OCI-LY3 (cell line): ENCODE data around the gene NEDD4L.

Experiments
- H2AFZ ChIP-seq: fragments of 200-600, 300-600 bp; shearing (Covaris generic); 2 replicates; pipeline ENCODE4 v1.6.0; 2014; ENCODE audit warnings: antibody characterized with exemption, low read depth, low read length
- H3K27ac ChIP-seq: fragments of 200-600, 300-600 bp; sonication (generic); 2 replicates; pipeline ENCODE4 v1.5.1; 2014; ENCODE audit warnings: mild to moderate bottlenecking, low read length, moderate library complexity, mixed read lengths
- H3K27me3 ChIP-seq: fragments of 200-600, 300-600 bp; sonication (generic); 2 replicates; pipeline ENCODE4 v1.6.1; 2014; ENCODE audit warnings: low read depth, low read length, mixed read lengths
- H3K36me3 ChIP-seq: fragments of 200-600, 300-600 bp; sonication (generic); replicated peaks from 2 replicates; pipeline ENCODE3; 2014; ENCODE audit warnings: low read depth, low read length, mixed read lengths
- H3K4me1 ChIP-seq: fragments of 300-600, 200-600 bp; sonication (generic); 2 replicates; pipeline ENCODE4 v1.6.1; 2014; ENCODE audit warnings: low read length, mixed read lengths
- H3K4me2 ChIP-seq: fragments of 200-600, 300-600 bp; sonication (generic); 2 replicates; pipeline ENCODE4 v1.6.1; 2014; ENCODE audit warnings: low read length, mixed read lengths
- H3K4me3 ChIP-seq: fragments of 300-600, 200-600 bp; sonication (generic); 2 replicates; pipeline ENCODE4 v1.5.1; 2014; ENCODE audit warnings: antibody characterized with exemption, mild to moderate bottlenecking, low read length, moderate library complexity
- H3K79me2 ChIP-seq: fragments of 300-600, 200-600 bp; shearing (Covaris generic); 2 replicates; pipeline ENCODE4 v1.6.1; 2014; ENCODE audit warnings: mild to moderate bottlenecking, low read length, mixed read lengths
- H3K9ac ChIP-seq: fragments of 300-600, 200-600 bp; shearing (Covaris generic); 2 replicates; pipeline ENCODE4 v1.6.0; 2014; ENCODE audit warnings: mild to moderate bottlenecking, low read length, moderate library complexity
- H3K9me3 ChIP-seq: fragments of 200-600, 300-600 bp; shearing (Covaris generic); 2 replicates; pipeline ENCODE4 v1.6.1; 2014; ENCODE audit warnings: low read length, mixed read lengths; ENCODE audit not compliant: insufficient read depth
- H4K20me1 ChIP-seq: fragments of 200-600, 300-600 bp; sonication (generic); 2 replicates; pipeline ENCODE4 v1.6.1; 2016; ENCODE audit warnings: low read length, mixed read lengths; ENCODE audit not compliant: insufficient read depth
- CTCF ChIP-seq: fragments of 200-600, 300-600 bp; sonication (generic); IDR thresholded peaks from 2 replicates; pipeline ENCODE4 v1.5.1; 2014; ENCODE audit warnings: antibody characterized with exemption, low read length, low read depth
- EZH2phosphoT487 ChIP-seq: fragments of 200-600 bp; shearing (Covaris generic); IDR thresholded peaks from 2 replicates; pipeline ENCODE4 v1.6.1; 2018; ENCODE audit warnings: antibody characterized with exemption, mixed run types, low read depth

The NEDD4L gene

GRCh38 chr18:58158459-58158858, 114.4 kb downstream of the NEDD4L start:
- H3K4me2 ChIP-seq = no peak overlapping the region

GRCh38 chr18:58161659-58162058, 117.6 kb downstream of the NEDD4L start:
- Histone ChIP-seq H3K36me3 (peaks cover 16% of the 10 kb centered on the region), H3K27me3 (no peaks in the 10 kb centered on the region), H3K79me2 (peaks cover 25% of the 10 kb centered on the region), H2AFZ (no peak overlapping the region), H3K27ac (no peak overlapping the region), H3K4me1 (peaks cover 10% of the 10 kb centered on the region), H4K20me1 (0 out of 2 replicates have a peak, but pooled peaks cover 3% of the 10 kb centered on the region), H3K4me2 (no peak overlapping the region), H3K9me3 (no peaks in the 10 kb centered on the region), H3K4me3 (no peak overlapping the region), H3K9ac (no peak overlapping the region)
- no peak for TF ChIP-seq CTCF
- no peak for TF ChIP-seq EZH2phosphoT487

More at GRCh38 chr18:58158459-58158858, 114.4 kb downstream of the NEDD4L start:
- Histone ChIP-seq H3K36me3 (peaks cover 10% of the 10 kb centered on the region), H3K4me3 (no peak overlapping the region), H3K9ac (no peak overlapping the region), H3K27ac (no peak overlapping the region), H2AFZ (no peak overlapping the region), H4K20me1 (0 out of 2 replicates have a peak, but pooled peaks cover 6% of the 10 kb centered on the region), H3K4me1 (peaks cover 10% of the 10 kb centered on the region), H3K9me3 (no peaks in the 10 kb centered on the region), H3K79me2 (peaks cover 50% of the 10 kb centered on the region), H3K27me3 (no peaks in the 10 kb centered on the region)
- no peak for TF ChIP-seq EZH2phosphoT487
- TF ChIP-seq CTCF = no peak

- Histone ChIP-seq H3K9ac (no peak overlapping the region), H3K9me3 (no peaks in the 10 kb centered on the region), H3K27me3 (no peaks in the 10 kb centered on the region), H2AFZ (no peak overlapping the region), H3K27ac (no peak overlapping the region), H3K4me3 (no peak overlapping the region), H3K79me2 (peaks cover 23% of the 10 kb centered on the region), H3K36me3 (peaks cover 17% of the 10 kb centered on the region), H3K4me1 (peaks cover 10% of the 10 kb centered on the region), H3K4me2 (no peak overlapping the region), H4K20me1 (0 out of 2 replicates have a peak, but pooled peaks cover 3% of the 10 kb centered on the region)
- TF ChIP-seq EZH2phosphoT487 (no peak), CTCF (no peak)
These were observed 118.1 kb downstream of the NEDD4L start for GRCh38 chr18:58162127-58162526.

GRCh38 chr18:58163004-58163590, 119.1 kb downstream of the NEDD4L start:
- Histone ChIP-seq H3K4me1 (peaks cover under 1% of the 10 kb centered on the region), H3K4me3 (no peak overlapping the region), H3K9ac (no peak overlapping the region), H3K4me2 (no peak overlapping the region), H3K9me3 (no peaks in the 10 kb centered on the region), H3K27ac (no peak overlapping the region), H3K27me3 (no peaks in the 10 kb centered on the region), H3K79me2 (peaks cover 14% of the 10 kb centered on the region), H4K20me1 (0 out of 2 replicates have a peak, but pooled peaks cover 3% of the 10 kb centered on the region), H3K36me3 (peaks cover 13% of the 10 kb centered on the region), H2AFZ (no peak overlapping the region)
- no peak for TF ChIP-seq CTCF
